ENCODE results near the gene WIF1.

Gene WIF1

GRCh38 chr12:65055859-65056258 lies 65.2 kb downstream of the WIF1 start:
- Histone ChIP-seq H3K4me2 (ENCODE audit: low read depth, low read length, poor library complexity, severe bottlenecking) (no peak overlapping the region), H3K36me3 (ENCODE audit: insufficient read depth, low read length) (no peaks in the 10 kb centered on the region), H2AFZ (ENCODE audit: low read length) (no peak overlapping the region), H3F3A (ENCODE audit: low read depth) (no peaks in the 10 kb centered on the region), H3K79me2 (ENCODE audit: insufficient read depth, low read length) (no peaks in the 10 kb centered on the region), H4K20me1 (ENCODE audit: insufficient read depth, low read length, poor library complexity, severe bottlenecking) (no peaks in the 10 kb centered on the region), H3K9me2 (replicated peaks; ENCODE audit: low read depth, low read length) (no peaks in the 10 kb centered on the region), H3K4me3 (ENCODE audit: low read length, poor library complexity, severe bottlenecking) (no peak overlapping the region), H3K9ac (ENCODE audit: low read depth, low read length, poor library complexity, severe bottlenecking) (no peak overlapping the region), H3K4me1 (ENCODE audit: insufficient read depth, low read length, poor library complexity, severe bottlenecking) (no peaks in the 10 kb centered on the region), H3K9me3 (ENCODE audit: insufficient read depth, low read depth, low read length) (no peaks in the 10 kb centered on the region), H3K27me3 (ENCODE audit: insufficient read depth, low read length, poor library complexity, severe bottlenecking) (no peaks in the 10 kb centered on the region)
- TF ChIP-seq, protein P1, sequence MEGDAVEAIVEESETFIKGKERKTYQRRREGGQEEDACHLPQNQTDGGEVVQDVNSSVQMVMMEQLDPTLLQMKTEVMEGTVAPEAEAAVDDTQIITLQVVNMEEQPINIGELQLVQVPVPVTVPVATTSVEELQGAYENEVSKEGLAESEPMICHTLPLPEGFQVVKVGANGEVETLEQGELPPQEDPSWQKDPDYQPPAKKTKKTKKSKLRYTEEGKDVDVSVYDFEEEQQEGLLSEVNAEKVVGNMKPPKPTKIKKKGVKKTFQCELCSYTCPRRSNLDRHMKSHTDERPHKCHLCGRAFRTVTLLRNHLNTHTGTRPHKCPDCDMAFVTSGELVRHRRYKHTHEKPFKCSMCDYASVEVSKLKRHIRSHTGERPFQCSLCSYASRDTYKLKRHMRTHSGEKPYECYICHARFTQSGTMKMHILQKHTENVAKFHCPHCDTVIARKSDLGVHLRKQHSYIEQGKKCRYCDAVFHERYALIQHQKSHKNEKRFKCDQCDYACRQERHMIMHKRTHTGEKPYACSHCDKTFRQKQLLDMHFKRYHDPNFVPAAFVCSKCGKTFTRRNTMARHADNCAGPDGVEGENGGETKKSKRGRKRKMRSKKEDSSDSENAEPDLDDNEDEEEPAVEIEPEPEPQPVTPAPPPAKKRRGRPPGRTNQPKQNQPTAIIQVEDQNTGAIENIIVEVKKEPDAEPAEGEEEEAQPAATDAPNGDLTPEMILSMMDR (conservative IDR thresholded peaks at IDR 0.05; ENCODE audit: low read length) = no peak
- no peak for TF ChIP-seq EZH2phosphoT487 (IDR thresholded peaks at IDR 0.05; ENCODE audit: borderline replicate concordance)

DNA sequence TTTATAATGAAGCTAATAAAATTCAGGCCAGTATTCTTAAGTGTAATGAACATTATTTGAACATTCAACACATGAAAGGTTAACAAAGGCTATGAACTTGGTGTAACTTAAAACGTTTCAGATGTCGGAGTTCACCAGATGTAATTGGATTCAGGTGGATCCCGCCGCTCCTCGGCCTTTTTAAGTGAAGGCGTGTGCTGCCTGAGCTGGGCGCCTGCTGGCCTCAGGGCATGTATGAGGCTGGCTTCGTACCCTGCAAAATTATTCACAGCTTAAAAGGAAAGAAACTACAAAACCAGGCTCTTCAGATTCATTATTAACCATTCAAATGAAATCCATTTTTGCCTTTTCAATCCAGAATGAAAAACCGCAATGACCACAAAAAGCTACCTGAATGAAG lies 69.9 kb downstream of the WIF1 start:
- no peaks in the 10 kb centered on the region for H3K9me3 ChIP-seq (ENCODE audit: insufficient read depth, low read depth, low read length)
- 0 out of 2 replicates have a peak, but pooled peaks cover 5% of the 10 kb centered on the region for H3K9me2 ChIP-seq (replicated peaks; ENCODE audit: low read depth, low read length)
- no peak overlapping the region for H2AFZ ChIP-seq (ENCODE audit: low read length)
- no peak for TF ChIP-seq EZH2phosphoT487 (IDR thresholded peaks at IDR 0.05; ENCODE audit: borderline replicate concordance)
- TF ChIP-seq, protein P1 (conservative IDR thresholded peaks at IDR 0.05; ENCODE audit: low read length) = no peak
- no peaks in the 10 kb centered on the region for H3F3A ChIP-seq (ENCODE audit: low read depth)
- H3K9ac ChIP-seq (ENCODE audit: low read depth, low read length, poor library complexity, severe bottlenecking) = no peak overlapping the region
- H3K27me3 ChIP-seq (ENCODE audit: insufficient read depth, low read length, poor library complexity, severe bottlenecking) = no peaks in the 10 kb centered on the region
- no peaks in the 10 kb centered on the region for H4K20me1 ChIP-seq (ENCODE audit: insufficient read depth, low read length, poor library complexity, severe bottlenecking)
- H3K4me2 ChIP-seq (ENCODE audit: low read depth, low read length, poor library complexity, severe bottlenecking) = no peak overlapping the region
- no peaks in the 10 kb centered on the region for H3K79me2 ChIP-seq (ENCODE audit: insufficient read depth, low read length)
- no peaks in the 10 kb centered on the region for H3K36me3 ChIP-seq (ENCODE audit: insufficient read depth, low read length)
- H3K4me3 ChIP-seq (ENCODE audit: low read length, poor library complexity, severe bottlenecking) = no peak overlapping the region
- no peaks in the 10 kb centered on the region for H3K4me1 ChIP-seq (ENCODE audit: insufficient read depth, low read length, poor library complexity, severe bottlenecking)

- H3K27me3 ChIP-seq (ENCODE audit: insufficient read depth, low read length, poor library complexity, severe bottlenecking) = no peaks in the 10 kb centered on the region
- H3K9me3 ChIP-seq (ENCODE audit: insufficient read depth, low read depth, low read length) = no peaks in the 10 kb centered on the region
- H3K4me2 ChIP-seq (ENCODE audit: low read depth, low read length, poor library complexity, severe bottlenecking) = no peak overlapping the region
- H2AFZ ChIP-seq (ENCODE audit: low read length) = no peak overlapping the region
- no peaks in the 10 kb centered on the region for H3K36me3 ChIP-seq (ENCODE audit: insufficient read depth, low read length)
- no peaks in the 10 kb centered on the region for H3F3A ChIP-seq (ENCODE audit: low read depth)
- 0 out of 2 replicates have a peak, but pooled peaks cover 5% of the 10 kb centered on the region for H3K9me2 ChIP-seq (replicated peaks; ENCODE audit: low read depth, low read length)
- H4K20me1 ChIP-seq (ENCODE audit: insufficient read depth, low read length, poor library complexity, severe bottlenecking) = no peaks in the 10 kb centered on the region
- no peaks in the 10 kb centered on the region for H3K79me2 ChIP-seq (ENCODE audit: insufficient read depth, low read length)
- H3K4me3 ChIP-seq (ENCODE audit: low read length, poor library complexity, severe bottlenecking) = no peak overlapping the region
- H3K4me1 ChIP-seq (ENCODE audit: insufficient read depth, low read length, poor library complexity, severe bottlenecking) = no peaks in the 10 kb centered on the region
- TF ChIP-seq, protein P1 (conservative IDR thresholded peaks at IDR 0.05; ENCODE audit: low read length) = no peak
- TF ChIP-seq EZH2phosphoT487 (IDR thresholded peaks at IDR 0.05; ENCODE audit: borderline replicate concordance) = no peak
- H3K9ac ChIP-seq (ENCODE audit: low read depth, low read length, poor library complexity, severe bottlenecking) = no peak overlapping the region
Measured at GRCh38 chr12:65045269-65045668, 75.8 kb downstream of the WIF1 start.
